ENCODE data around the gene DRC3. TPM values are rescaled to one million over a fixed set of nuclear protein-coding genes. Genes with fewer than 3 reads are reported as not detected.

DRC3 gene
- total RNA-seq, 4 donors from 2014 or later: 1.1 to 3.5 (median 1.7) TPM

- no peak overlapping the region for H3K27ac ChIP-seq
- H3K36me3 ChIP-seq: peaks cover 0 to 38% of the 10 kb centered on the region in 2 donors
- TF ChIP-seq EP300 (IDR thresholded peaks at IDR 0.05): no peak
- TF ChIP-seq CTCF (IDR thresholded peaks at IDR 0.05): no peak
- WGBS, 2 donors (ENCODE audit: low coverage in 1 of 2): 67 to 90% methylated on average over 1 of the region's 1 CpG
- H3K4me1 ChIP-seq: peaks cover 3 to 36% (median 7%) of the 10 kb centered on the region in 3 donors
- H3K9me3 ChIP-seq: no peaks in the 10 kb centered on the region
- no peak for ATAC-seq
- H3K4me3 ChIP-seq: no peak overlapping the region
- no peaks in the 10 kb centered on the region for H3K27me3 ChIP-seq
Measured at GRCh38 chr17:18043491-18043890, 70.8 kb downstream of the DRC3 start.

- Histone ChIP-seq H3K27me3 (no peaks in the 10 kb centered on the region), H3K36me3 (peaks cover 0 to 50% of the 10 kb centered on the region in 2 donors), H3K4me1 (peaks cover 3 to 34% (median 7%) of the 10 kb centered on the region in 3 donors), H3K27ac (no peak overlapping the region), H3K4me3 (no peak overlapping the region), H3K9me3 (no peaks in the 10 kb centered on the region)
- 73 to 88% methylated on average over 2 to 3 of the region's 3 CpGs for WGBS, 2 donors (ENCODE audit: low coverage in 1 of 2)
- no peak for ATAC-seq
- TF ChIP-seq EP300 (IDR thresholded peaks at IDR 0.05): no peak
- no peak for TF ChIP-seq POLR2AphosphoS5 (IDR thresholded peaks at IDR 0.05)
- no peak for TF ChIP-seq CTCF (IDR thresholded peaks at IDR 0.05)
- no peak for TF ChIP-seq POLR2A (IDR thresholded peaks at IDR 0.05)
Measured at GRCh38 chr17:18044609-18045008, 71.9 kb downstream of the DRC3 start.

GRCh38 chr17:18045691-18046350, 73.2 kb downstream of the DRC3 start:
- WGBS, 2 donors (ENCODE audit: low coverage in 1 of 2): 52 to 67% methylated on average over 1 to 2 of the region's 3 CpGs
- TF ChIP-seq POLR2AphosphoS5 (IDR thresholded peaks at IDR 0.05) (no peak), POLR2A (IDR thresholded peaks at IDR 0.05) (no peak), CTCF (IDR thresholded peaks at IDR 0.05) (no peak), EP300 (IDR thresholded peaks at IDR 0.05) (no peak)
- Histone ChIP-seq H3K36me3 (peaks cover 0 to 62% of the 10 kb centered on the region in 2 donors), H3K27me3 (no peaks in the 10 kb centered on the region), H3K27ac (no peak overlapping the region), H3K4me3 (no peak overlapping the region), H3K4me1 (peaks cover 0 to 23% (median 2%) of the 10 kb centered on the region in 3 donors), H3K9me3 (no peaks in the 10 kb centered on the region)
- ATAC-seq: no peak

GRCh38 chr17:18055597-18055996, 82.9 kb downstream of the DRC3 start:
- WGBS, 2 donors (ENCODE audit: low coverage in 1 of 2): 86 to 93% methylated on average over 3 to 6 of the region's 6 CpGs

More at GRCh38 chr17:18055597-18055996, 82.9 kb downstream of the DRC3 start:
- H3K36me3 ChIP-seq: peaks cover 0 to 89% of the 10 kb centered on the region in 2 donors
- TF ChIP-seq POLR2AphosphoS5 (IDR thresholded peaks at IDR 0.05) (no peak), EP300 (IDR thresholded peaks at IDR 0.05) (no peak), POLR2A (IDR thresholded peaks at IDR 0.05) (no peak), CTCF (IDR thresholded peaks at IDR 0.05) (no peak)
- no peak overlapping the region for H3K27ac ChIP-seq
- no peak for ATAC-seq
- no peaks in the 10 kb centered on the region for H3K27me3 ChIP-seq
- no peaks in the 10 kb centered on the region for H3K4me1 ChIP-seq
- no peak overlapping the region for H3K4me3 ChIP-seq
- no peaks in the 10 kb centered on the region for H3K9me3 ChIP-seq

Measured in gastroesophageal sphincter (tissue), 4 donors.